GM19463 (cell line): ENCODE measurements around the gene BCKDHB.

Source experiments
- ATAC-seq: cut with Tn5 transposase; IDR thresholded peaks from one replicate; pipeline ENCODE4 v1.9.1; 2021; ENCODE audit warnings: mild to moderate bottlenecking, moderate library complexity; ENCODE audit not compliant: unreplicated experiment

Gene BCKDHB

GRCh38 chr6:80325742-80326141, 219.3 kb downstream of the BCKDHB start:
- no peak for ATAC-seq

GRCh38 chr6:80328652-80329051, 222.2 kb downstream of the BCKDHB start:
- ATAC-seq = no peak

- ATAC-seq = no peak
These were observed 223.0 kb downstream of the BCKDHB start for GRCh38 chr6:80329496-80329895.

GRCh38 chr6:80330961-80331360, 224.5 kb downstream of the BCKDHB start:
- no peak for ATAC-seq

GRCh38 chr6:80331522-80331921, 225.1 kb downstream of the BCKDHB start:
- no peak for ATAC-seq

- no peak for ATAC-seq
These were observed 225.5 kb downstream of the BCKDHB start for GRCh38 chr6:80331974-80332373.

GRCh38 chr6:80333342-80333741, 226.9 kb downstream of the BCKDHB start:
- no peak for ATAC-seq

- no peak for ATAC-seq
These were observed 228.7 kb downstream of the BCKDHB start for GRCh38 chr6:80335121-80335531.

- ATAC-seq = no peak
These were observed 230.4 kb downstream of the BCKDHB start for GRCh38 chr6:80336911-80337310.

GRCh38 chr6:80338201-80338836, 231.8 kb downstream of the BCKDHB start:
- peak; percentile 96 for ATAC-seq

- ATAC-seq = no peak
These were observed 232.9 kb downstream of the BCKDHB start for GRCh38 chr6:80339421-80339820.

- no peak for ATAC-seq
These were observed 233.8 kb downstream of the BCKDHB start for GRCh38 chr6:80340280-80340679.

GRCh38 chr6:80340686-80341085, 234.2 kb downstream of the BCKDHB start:
- ATAC-seq = no peak

GRCh38 chr6:80341330-80341729, 234.9 kb downstream of the BCKDHB start:
- ATAC-seq = no peak

GRCh38 chr6:80343511-80343910, 237.0 kb downstream of the BCKDHB start:
- no peak for ATAC-seq

GRCh38 chr6:80347101-80347500, 240.6 kb downstream of the BCKDHB start:
- no peak for ATAC-seq

GRCh38 chr6:80348263-80348662, 241.8 kb downstream of the BCKDHB start:
- ATAC-seq = no peak

- ATAC-seq = no peak
These were observed 249.5 kb downstream of the BCKDHB start for GRCh38 chr6:80356000-80356399.

GRCh38 chr6:80356545-80356944, 250.1 kb downstream of the BCKDHB start:
- ATAC-seq = no peak

GRCh38 chr6:80357081-80357480, 250.6 kb downstream of the BCKDHB start:
- ATAC-seq = no peak

GRCh38 chr6:80357674-80358073, 251.2 kb downstream of the BCKDHB start:
- no peak for ATAC-seq

- ATAC-seq = no peak
These were observed 257.1 kb downstream of the BCKDHB start for GRCh38 chr6:80363501-80364122.

- no peak for ATAC-seq
These were observed 257.7 kb downstream of the BCKDHB start for GRCh38 chr6:80364149-80364548.
